HG03097 (cell line): ENCODE results near the gene ADIRF.
"Not testable (repeated sequence)": the region's sequence is repeated elsewhere in the genome, so short reads cannot be mapped to it uniquely, and the experiment has no call there.

ENCODE experiments used
- ATAC-seq: cut with Tn5 transposase; IDR thresholded peaks from one replicate; pipeline ENCODE4 v1.9.1; 2021; ENCODE audit not compliant: unreplicated experiment, low FRiP score

Gene ADIRF

DNA sequence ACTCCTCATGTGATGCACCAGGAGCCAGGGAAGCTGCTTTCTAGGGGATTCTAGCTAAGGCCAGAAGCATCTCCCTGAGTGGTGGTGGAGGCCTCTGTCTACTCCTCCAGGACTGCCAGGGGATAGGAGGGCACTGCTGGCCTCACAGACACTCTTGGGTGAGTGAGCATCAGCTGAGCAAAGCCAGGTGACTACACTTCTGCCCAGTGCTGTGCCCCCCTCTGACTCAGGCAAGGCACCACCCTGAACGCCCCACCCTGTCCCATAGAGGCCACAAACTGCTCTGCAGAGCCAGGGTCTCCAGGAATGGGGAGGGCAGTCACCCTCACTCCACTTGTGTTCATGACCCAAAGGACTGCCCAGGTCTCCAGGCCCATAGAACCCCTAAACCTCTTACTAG, 51.2 kb downstream of the ADIRF start:
- ATAC-seq = not testable (repeated sequence)

DNA sequence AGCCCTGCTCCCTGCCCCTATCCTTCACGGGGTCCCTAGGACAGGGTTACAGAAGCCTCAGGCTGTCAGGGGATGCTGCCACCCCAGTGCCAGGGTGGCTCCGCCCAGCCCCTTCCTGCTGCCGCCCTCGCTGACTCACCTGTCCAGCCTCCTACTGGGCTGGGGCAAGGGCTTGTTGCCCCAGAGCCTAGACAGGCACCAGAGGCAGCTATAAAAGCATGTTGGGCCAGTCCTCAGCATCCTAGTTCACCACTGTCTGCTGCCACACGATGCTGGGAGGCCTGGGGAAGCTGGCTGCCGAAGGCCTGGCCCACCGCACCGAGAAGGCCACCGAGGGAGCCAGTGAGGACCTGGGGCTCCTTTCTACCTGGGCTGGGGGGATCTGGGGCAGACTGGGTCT, 51.8 kb downstream of the ADIRF start, which contains the start of gene FAM25A:
Gene FAM25A, plus strand, starts transcription at position 239 of the 400 bp plus-strand sequence. Its CDS starts 31 bp downstream, at position 270.
- ATAC-seq = not testable (repeated sequence)
